Keratinocyte (primary cell): ENCODE results near the gene COG5. TPM values are rescaled to one million over a fixed set of nuclear protein-coding genes. Genes with fewer than 3 reads are reported as not detected.

Experiments used
- DNase-seq: peaks from one replicate; pipeline ENCODE4 v3.0.0-alpha.2; 2011; ENCODE audit warnings: low read depth, missing footprints, low spot score
- FAIRE-seq: peaks from 2 replicates; lab custom pipeline; 2011; peaks lifted over from hg19 to GRCh38; lab: Jason Lieb, UNC
- H2AFZ ChIP-seq: 2 replicates; pipeline ENCODE4 v1.6.0; 2012; ENCODE audit warnings: low read length, control low read depth, inconsistent platforms; ENCODE audit not compliant: control insufficient read depth
- H3K27ac ChIP-seq: 2 replicates; pipeline ENCODE4 v1.5.1; 2011; ENCODE audit warnings: low read length; ENCODE audit not compliant: control insufficient read depth, insufficient read depth
- H3K27me3 ChIP-seq: 3 replicates; pipeline ENCODE4 v1.6.0; 2011; ENCODE audit warnings: low read length; ENCODE audit not compliant: control insufficient read depth, insufficient read depth; ENCODE audit errors: extremely low read depth
- H3K36me3 ChIP-seq, 2 experiments: 2 replicates in 1 of 2; 3 replicates in 1 of 2; pipeline ENCODE4 v1.5.1; 2011; ENCODE audit warnings: low read length in 2 of 2, mild to moderate bottlenecking in 1 of 2; ENCODE audit not compliant: control insufficient read depth in 2 of 2, insufficient read depth in 2 of 2; ENCODE audit errors: extremely low read depth in 1 of 2
- H3K4me1 ChIP-seq: 3 replicates; pipeline ENCODE4 v1.5.1; 2011; ENCODE audit warnings: low read length; ENCODE audit not compliant: control insufficient read depth, insufficient read depth; ENCODE audit errors: extremely low read depth
- H3K4me2 ChIP-seq: 3 replicates; pipeline ENCODE4 v1.6.0; 2011; ENCODE audit warnings: low read depth, low read length; ENCODE audit not compliant: control insufficient read depth, insufficient read depth; ENCODE audit errors: extremely low read depth
- H3K4me3 ChIP-seq, 3 experiments: fragments of 200-600 bp in 1 of 3; sonication (generic) in 1 of 3; 2 replicates in 2 of 3; 3 replicates in 1 of 3; pipeline ENCODE4 v1.5.1; 2011 to 2016; ENCODE audit warnings: low read length in 3 of 3, mild to moderate bottlenecking in 3 of 3, control low read depth in 2 of 3, inconsistent platforms in 1 of 3, low read depth in 1 of 3, mixed read lengths in 1 of 3, mixed run types in 1 of 3, moderate library complexity in 1 of 3; ENCODE audit not compliant: control insufficient read depth in 2 of 3, insufficient read depth in 2 of 3; ENCODE audit errors: extremely low read depth in 1 of 3
- H3K79me2 ChIP-seq: 2 replicates; pipeline ENCODE4 v1.6.0; 2012; ENCODE audit warnings: low read length; ENCODE audit not compliant: control insufficient read depth, insufficient read depth
- H3K9ac ChIP-seq: 3 replicates; pipeline ENCODE4 v1.6.0; 2011; ENCODE audit warnings: low read length; ENCODE audit not compliant: control insufficient read depth, insufficient read depth; ENCODE audit errors: extremely low read depth
- H3K9me1 ChIP-seq: 3 replicates; pipeline ENCODE4 v1.6.0; 2011; ENCODE audit warnings: low read length; ENCODE audit not compliant: control insufficient read depth, insufficient read depth; ENCODE audit errors: extremely low read depth
- H3K9me3 ChIP-seq: 2 replicates; pipeline ENCODE4 v1.5.1; 2012; ENCODE audit warnings: low read depth, low read length; ENCODE audit not compliant: control insufficient read depth
- H4K20me1 ChIP-seq: 3 replicates; pipeline ENCODE4 v1.6.0; 2011; ENCODE audit warnings: low read length; ENCODE audit not compliant: control insufficient read depth, insufficient read depth; ENCODE audit errors: extremely low read depth
- EZH2 ChIP-seq: IDR thresholded peaks from one replicate; pipeline ENCODE4 v1.6.1; 2012; ENCODE audit warnings: inconsistent platforms, mild to moderate bottlenecking, low read length, moderate library complexity
- dilution Hi-C: fragments of 300-500 bp; cut with MboI; formaldehyde crosslinking; loops from one replicate; pipeline ENCODE4 v1.7.0; 2020; ENCODE audit warnings: low sequenced_read_pairs; ENCODE audit not compliant: extremely low pct_ligation_motif_present
- polyA plus RNA-seq, 5 experiments: library from polyadenylated mRNA; depleted of rRNA in 3 of 5; stranded (reverse) in 3 of 5; stranded (forward) in 1 of 5; unstranded in 1 of 5; fragments of >200 nt; gene quantifications; 1 replicate in 1 of 5; 2 replicates in 3 of 5; 3 replicates in 1 of 5; pipeline versions ENCODE4 v1.2.1 to v1.2.3, GENCODE V29; 2011 to 2012; ENCODE audit warnings: missing spikeins in 2 of 5, low read depth in 1 of 5, low replicate concordance in 1 of 5
- TF ChIP-seq, protein P1 (sequence below), 3 experiments: IDR thresholded peaks in 1 of 3; conservative IDR thresholded peaks in 1 of 3; optimal IDR thresholded peaks in 1 of 3; 2 replicates in 2 of 3; 3 replicates in 1 of 3; pipeline versions ENCODE3 to v1.5.1; 2011; ENCODE audit warnings: low read length in 3 of 3, mild to moderate bottlenecking in 3 of 3, moderate library complexity in 2 of 3, control low read depth in 1 of 3, inconsistent platforms in 1 of 3; ENCODE audit not compliant: insufficient read depth in 2 of 3; ENCODE audit errors: extremely low read depth in 1 of 3

Gene COG5
- polyA plus RNA-seq, 1 donor (not counting 4 experiments of a cell fraction or from before 2014, with no cell fraction given) = 50.7 TPM

DNA sequence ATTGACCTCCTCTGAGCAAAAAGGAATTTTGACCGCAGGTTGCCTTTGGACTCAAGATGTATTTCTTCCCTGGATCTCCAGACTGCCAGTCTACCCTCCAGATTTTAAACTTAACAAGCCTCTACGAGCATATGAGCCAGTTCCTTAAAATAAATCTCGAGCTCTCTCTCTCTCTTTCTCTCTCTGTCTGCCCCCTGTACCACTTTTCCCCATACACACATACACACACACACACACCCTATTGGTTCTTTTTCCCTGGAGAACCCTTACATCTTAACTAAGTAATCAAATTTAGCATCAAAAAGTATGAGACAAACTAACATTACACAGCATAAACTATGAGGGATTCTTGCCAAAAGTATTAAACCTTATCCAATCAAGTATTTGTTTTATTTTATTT, 27.7 kb upstream of the COG5 start:
- no peaks in the 10 kb centered on the region for H3K9me1 ChIP-seq
- H4K20me1 ChIP-seq = no peaks in the 10 kb centered on the region
- H3K4me2 ChIP-seq = no peak overlapping the region
- TF ChIP-seq, protein P1, sequence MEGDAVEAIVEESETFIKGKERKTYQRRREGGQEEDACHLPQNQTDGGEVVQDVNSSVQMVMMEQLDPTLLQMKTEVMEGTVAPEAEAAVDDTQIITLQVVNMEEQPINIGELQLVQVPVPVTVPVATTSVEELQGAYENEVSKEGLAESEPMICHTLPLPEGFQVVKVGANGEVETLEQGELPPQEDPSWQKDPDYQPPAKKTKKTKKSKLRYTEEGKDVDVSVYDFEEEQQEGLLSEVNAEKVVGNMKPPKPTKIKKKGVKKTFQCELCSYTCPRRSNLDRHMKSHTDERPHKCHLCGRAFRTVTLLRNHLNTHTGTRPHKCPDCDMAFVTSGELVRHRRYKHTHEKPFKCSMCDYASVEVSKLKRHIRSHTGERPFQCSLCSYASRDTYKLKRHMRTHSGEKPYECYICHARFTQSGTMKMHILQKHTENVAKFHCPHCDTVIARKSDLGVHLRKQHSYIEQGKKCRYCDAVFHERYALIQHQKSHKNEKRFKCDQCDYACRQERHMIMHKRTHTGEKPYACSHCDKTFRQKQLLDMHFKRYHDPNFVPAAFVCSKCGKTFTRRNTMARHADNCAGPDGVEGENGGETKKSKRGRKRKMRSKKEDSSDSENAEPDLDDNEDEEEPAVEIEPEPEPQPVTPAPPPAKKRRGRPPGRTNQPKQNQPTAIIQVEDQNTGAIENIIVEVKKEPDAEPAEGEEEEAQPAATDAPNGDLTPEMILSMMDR (optimal IDR thresholded peaks at IDR 0.05 in 1 of 3, IDR thresholded peaks at IDR 0.05 in 1 of 3, conservative IDR thresholded peaks at IDR 0.05 in 1 of 3; ENCODE audit: extremely low read depth in 1 of 3, insufficient read depth in 2 of 3, low read length in 3 of 3) = no peak
- TF ChIP-seq EZH2 = no peak
- peak overlapping the region; percentile 34 for H3K27ac ChIP-seq
- no peaks in the 10 kb centered on the region for H3K27me3 ChIP-seq
- H3K4me3 ChIP-seq = no peak overlapping the region
- no peaks in the 10 kb centered on the region for H3K9me3 ChIP-seq
- DNase-seq (no peak), FAIRE-seq (no peak)
- no peak overlapping the region for H3K9ac ChIP-seq
- H3K36me3 ChIP-seq = peaks cover 2 to 11% of the 10 kb centered on the region in 2 experiments
- H3K79me2 ChIP-seq = peaks cover 22% of the 10 kb centered on the region
- dilution Hi-C loops = no loop called here
- peaks cover 28% of the 10 kb centered on the region for H3K4me1 ChIP-seq
- no peak overlapping the region for H2AFZ ChIP-seq

DNA sequence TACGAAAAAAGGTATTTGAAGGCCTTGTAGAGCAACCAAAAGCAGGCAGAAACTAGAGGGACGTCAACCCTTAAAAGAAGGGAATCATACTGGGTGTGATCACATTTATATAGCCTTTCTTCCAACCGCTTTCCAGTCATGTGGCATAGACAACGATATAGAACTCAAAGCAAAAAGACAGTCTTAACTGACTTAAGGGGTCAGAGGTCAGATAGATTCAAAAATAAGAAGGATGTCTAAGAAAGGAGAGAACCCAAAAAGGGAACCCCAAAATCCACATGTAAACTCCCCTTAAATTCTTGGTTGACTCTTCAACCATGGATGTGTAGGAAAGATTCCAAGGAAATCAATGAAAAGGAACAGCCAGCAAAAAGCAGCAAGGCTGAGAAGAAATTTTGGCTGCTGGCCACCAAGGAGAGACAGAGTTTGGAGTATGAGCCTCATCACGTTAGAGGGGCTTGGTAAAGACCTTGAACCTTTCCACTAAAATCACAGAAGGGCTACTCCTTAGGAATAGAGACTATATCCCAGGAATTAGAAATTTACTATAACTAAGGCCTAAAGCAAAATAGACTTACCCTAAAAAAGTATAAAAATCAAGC, 24.9 kb upstream of the COG5 start:
- no peaks in the 10 kb centered on the region for H3K9me3 ChIP-seq
- no peak overlapping the region for H3K4me2 ChIP-seq
- no peaks in the 10 kb centered on the region for H3K27me3 ChIP-seq
- peaks cover 4% of the 10 kb centered on the region for H3K4me1 ChIP-seq
- H3K9ac ChIP-seq = no peak overlapping the region
- DNase-seq (no peak), FAIRE-seq (no peak)
- no peak for TF ChIP-seq EZH2
- TF ChIP-seq, protein P1 (optimal IDR thresholded peaks at IDR 0.05 in 1 of 3, IDR thresholded peaks at IDR 0.05 in 1 of 3, conservative IDR thresholded peaks at IDR 0.05 in 1 of 3; ENCODE audit: extremely low read depth in 1 of 3, insufficient read depth in 2 of 3, low read length in 3 of 3) = no peak
- dilution Hi-C loops = no loop called here
- H3K36me3 ChIP-seq = peaks cover 12 to 24% of the 10 kb centered on the region in 2 experiments
- no peaks in the 10 kb centered on the region for H4K20me1 ChIP-seq
- peaks cover 48% of the 10 kb centered on the region for H3K79me2 ChIP-seq
- H2AFZ ChIP-seq = no peak overlapping the region
- H3K9me1 ChIP-seq = no peaks in the 10 kb centered on the region
- H3K27ac ChIP-seq = no peak overlapping the region
- H3K4me3 ChIP-seq = no peak overlapping the region
